Testis (tissue), 2 donors: Measurements from ENCODE around the gene XNDC1N.

Source experiments
- CTCF ChIP-seq, 3 experiments: fragments of 450-650 bp in 2 of 3; fragments of 200-600 bp in 1 of 3; sonication (generic) in 1 of 3; IDR thresholded peaks; one replicate each; pipeline ENCODE4 v1.5.1; 2016 to 2019; ENCODE audit warnings: antibody characterized with exemption in 3 of 3, mild to moderate bottlenecking in 2 of 3, moderate library complexity in 1 of 3
- POLR2A ChIP-seq: fragments of 450-650 bp; IDR thresholded peaks from one replicate; pipeline ENCODE4 v1.6.1; 2017; ENCODE audit warnings: antibody characterized with exemption, mild to moderate bottlenecking, moderate library complexity

GRCh38 chr11:71971680-71972079 lies 43.3 kb upstream of the XNDC1N start:
- no peak for TF ChIP-seq CTCF (IDR thresholded peaks at IDR 0.05)
- no peak for TF ChIP-seq POLR2A
